GM10847 (cell line): ENCODE data around the gene DNAH9.

Experiments
- POLR2A ChIP-seq: IDR thresholded peaks from 2 replicates; pipeline ENCODE4 v1.6.1; 2011; ENCODE audit not compliant: insufficient read length; ENCODE audit errors: extremely low read depth

The DNAH9 gene

DNA sequence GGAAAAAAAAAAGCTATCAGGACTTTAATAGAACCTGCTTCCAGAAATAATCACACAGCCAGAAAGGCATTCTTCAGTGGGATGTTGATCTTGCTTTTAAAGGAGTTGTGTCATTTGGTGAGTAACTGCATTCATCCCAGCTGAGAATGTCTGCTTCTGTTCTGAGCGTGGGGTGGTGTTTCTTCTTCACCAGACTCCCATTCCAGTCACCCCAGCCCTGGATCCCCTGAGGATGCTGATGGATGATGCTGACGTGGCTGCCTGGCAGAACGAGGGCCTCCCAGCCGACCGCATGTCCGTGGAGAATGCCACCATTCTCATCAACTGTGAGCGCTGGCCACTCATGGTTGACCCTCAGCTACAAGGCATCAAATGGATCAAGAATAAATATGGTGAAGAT lies 276.5 kb downstream of the DNAH9 start:
- TF ChIP-seq POLR2A: no peak

DNA sequence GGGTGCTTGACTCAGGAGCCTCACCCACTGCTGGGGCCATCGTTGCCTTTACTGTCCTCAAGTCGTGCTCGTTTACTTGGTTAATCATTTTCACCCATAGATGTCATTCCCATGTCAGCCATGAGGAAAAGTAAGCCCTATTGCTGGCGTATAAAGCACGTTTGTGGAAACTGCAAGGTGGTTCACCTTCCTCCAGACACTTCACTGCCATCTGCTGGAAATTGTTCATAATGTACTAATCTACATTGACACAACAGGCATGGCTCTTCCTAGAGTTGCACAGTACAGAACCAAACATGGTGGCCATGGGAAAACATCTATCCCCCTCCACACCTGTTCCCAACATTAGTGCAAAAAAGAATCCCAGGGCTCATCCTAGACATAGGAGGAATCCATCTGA lies 282.4 kb downstream of the DNAH9 start:
- TF ChIP-seq POLR2A: no peak

DNA sequence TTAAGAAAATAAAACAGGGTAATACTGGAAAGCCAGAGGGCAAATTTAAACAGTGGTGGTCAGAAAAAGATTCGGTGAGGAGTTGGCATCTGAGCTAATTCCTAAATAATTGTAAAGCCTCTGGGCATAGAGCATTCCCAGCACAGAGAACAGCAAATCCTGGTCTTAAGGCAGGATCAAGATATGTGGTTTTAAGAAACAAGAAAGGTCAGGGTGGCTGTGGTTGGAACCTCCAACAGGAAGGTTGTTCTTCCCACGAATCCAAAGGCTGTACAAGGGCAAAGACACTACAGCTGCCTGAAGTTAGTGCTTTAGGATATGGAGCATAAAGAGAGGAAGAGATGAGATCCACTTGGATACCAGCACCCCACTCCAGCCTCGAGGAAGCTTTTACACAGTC lies 284.4 kb downstream of the DNAH9 start:
- TF ChIP-seq POLR2A: no peak

DNA sequence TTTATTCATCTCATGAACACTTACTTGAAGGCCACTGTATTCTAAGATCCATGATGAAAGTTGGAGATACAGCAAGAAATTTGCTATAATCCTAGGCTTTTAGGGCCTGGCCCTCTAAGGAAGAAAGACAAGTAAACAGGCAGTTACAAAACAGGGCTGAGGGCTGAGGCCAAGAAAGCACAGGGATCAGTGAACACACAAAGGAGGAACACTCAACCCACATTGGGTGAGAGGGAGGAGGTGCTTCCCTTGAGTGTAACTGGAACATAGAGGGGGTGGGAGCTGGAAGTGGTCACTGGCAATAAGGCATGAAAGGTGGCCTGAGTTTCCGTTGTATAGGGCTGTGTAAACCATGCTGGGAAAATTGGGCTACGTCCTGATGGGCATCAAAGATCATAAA lies 286.8 kb downstream of the DNAH9 start:
- no peak for TF ChIP-seq POLR2A

DNA sequence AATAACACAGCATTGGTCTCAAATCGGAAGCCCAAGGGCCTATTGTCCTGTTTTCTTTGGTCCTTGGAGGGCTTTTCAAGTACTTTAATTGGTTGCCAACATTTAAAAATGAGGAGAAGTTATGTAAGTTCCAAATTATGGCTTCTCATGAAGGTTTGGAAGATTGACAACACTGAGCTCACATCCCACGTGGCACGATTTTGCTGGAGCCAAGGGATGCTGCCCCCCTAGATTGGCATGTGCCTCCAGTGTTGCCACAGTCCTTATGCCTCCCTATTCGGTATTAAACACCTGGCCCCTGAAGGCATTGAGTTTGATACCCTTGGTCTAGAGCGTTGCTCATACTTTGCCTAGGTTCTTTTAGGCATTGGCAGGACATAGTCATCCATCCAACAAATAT lies 291.0 kb downstream of the DNAH9 start:
- no peak for TF ChIP-seq POLR2A

DNA sequence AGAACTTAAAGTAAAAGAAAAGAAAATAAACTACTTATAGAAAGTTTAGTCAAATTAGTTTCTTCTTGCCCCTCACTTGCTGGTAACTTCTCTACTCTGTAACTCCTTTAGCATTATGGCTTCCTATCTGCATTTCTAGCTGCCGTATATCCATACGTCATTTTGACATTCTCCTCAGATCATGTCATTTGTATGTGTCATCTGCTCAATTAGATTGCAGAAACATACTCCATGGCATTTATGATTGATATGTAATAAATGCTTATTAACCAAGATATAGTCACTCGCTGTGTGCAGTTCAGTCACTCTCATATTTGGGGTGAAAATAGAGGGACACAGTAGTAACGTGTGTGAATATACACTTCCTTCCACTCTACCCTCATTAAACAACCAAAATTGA lies 295.6 kb downstream of the DNAH9 start:
- TF ChIP-seq POLR2A: no peak

DNA sequence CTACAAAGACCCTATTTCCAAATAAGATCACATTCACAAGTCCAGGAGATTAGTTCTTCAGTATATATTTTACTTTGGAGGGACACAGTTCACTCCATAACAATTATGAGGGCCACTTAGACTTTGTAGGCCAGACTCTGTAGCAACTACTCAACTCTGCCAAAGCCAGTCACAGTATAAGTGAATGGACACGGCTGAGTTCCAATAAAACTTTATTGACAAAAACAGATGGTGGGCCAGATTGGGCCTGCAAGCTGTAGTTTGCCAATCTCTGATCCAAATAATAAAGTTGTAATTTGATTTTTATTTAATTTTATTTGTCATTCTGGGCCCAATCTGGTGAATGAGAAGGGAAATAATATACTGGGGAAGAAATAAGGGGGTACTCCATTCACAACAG lies 297.9 kb downstream of the DNAH9 start:
- TF ChIP-seq POLR2A: no peak

DNA sequence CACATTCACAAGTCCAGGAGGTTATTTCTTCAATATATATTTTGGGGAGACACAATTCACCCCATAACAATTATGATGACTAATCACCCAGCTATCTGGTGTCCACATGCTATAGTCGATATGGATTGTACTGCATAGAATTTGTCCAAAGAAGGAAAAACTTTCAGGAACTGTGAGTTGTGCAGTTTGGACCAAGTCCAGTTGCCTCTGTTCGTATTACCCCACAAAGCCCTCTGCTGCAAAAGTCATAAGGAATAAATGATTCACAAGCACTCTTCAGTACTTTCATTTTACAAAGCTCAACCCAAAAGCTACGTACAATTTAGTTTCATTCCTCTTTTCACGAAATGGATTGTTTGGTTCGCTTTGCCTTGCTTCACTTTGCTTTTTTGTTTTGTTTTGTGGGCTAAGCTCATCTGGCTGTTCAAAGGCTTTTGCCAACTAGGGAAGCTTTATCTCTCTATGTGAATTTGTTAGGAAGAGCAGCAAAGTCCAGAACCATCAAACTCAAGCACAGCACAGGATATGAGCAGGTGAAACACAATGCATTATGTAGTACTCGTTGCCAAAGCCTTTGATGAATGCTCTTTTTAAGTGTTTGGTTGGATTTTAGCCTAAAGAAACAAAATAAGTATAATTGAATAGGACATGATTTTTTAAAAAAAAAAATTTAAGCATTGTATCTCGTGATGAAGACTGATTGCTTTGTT lies 300.4 kb downstream of the DNAH9 start:
- TF ChIP-seq POLR2A: no peak

DNA sequence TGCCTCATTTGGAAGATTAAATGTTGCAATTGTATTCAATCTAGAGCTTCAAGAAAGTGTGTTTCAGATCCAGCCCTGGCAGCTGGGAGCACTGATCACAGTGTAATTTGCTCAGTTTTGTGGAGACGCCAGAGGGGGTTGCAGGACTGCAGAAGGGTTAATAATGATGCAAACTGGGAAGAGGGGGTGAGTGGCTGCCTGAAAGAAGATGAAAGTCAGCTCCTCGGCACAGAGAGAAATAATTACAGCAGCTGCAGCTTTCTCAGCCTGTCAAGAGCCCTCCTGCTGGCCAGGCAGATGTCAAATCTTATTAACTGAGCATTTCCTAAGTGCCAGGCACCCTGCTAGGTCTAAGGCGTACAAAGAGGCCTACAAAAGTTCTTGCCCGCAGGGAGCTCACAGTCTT lies 301.3 kb downstream of the DNAH9 start:
- no peak for TF ChIP-seq POLR2A

DNA sequence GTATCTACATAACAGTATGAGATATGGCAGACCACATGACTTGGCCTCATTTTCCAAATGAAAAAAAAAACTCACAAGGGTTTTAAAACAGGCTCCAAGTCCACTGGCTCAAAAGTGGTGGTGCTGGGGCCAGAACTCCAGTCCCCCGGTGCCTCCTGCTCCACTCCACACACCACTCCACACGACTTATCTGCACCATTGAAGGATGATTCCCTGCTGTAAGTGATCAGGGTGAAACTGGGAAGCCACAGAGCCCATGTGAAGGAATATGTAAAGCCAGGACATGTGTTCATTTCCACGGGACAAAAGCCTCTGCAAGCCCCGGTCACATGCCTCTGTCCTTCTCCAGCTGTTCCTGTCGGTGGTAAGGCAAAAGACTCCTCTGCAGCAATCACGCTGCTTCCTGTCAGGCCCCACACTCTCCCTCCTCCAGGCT lies 301.8 kb downstream of the DNAH9 start:
- no peak for TF ChIP-seq POLR2A

DNA sequence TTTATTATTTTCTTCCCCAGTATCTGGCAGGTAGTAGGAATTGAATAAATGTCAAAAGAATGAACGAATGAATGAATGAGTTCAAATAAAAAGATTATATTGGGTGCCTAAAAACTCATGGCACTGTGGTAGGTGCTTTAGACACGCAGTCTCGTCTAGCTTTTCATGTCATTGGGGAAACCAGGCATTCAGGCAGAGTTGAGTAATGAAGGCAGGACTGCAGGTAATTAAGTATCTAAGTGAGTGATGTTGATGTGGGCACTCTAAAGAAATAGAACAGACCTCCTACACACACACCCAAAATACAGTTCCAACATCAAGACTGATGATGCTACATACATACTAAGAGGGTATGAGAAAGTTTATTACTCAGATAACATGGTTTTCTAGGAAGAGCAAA lies 302.4 kb downstream of the DNAH9 start:
- TF ChIP-seq POLR2A: no peak

DNA sequence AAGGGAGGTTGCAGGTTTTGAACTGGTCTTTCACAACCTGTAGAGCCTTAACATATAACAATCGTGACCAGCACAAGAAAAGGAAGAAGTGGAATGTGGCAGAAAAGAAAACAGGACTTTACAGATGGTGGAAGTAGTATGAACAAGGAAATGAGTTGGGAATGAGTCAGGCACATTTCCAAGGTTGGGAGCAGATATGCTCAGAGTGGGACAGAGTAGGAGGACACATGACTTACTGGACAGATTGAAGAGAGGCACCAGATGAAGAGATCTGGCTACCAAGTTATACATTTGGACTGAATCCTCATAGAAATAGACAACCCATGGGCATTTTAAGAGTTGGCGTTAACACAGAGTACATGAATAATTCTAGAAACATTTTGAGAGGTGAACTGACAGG lies 303.7 kb downstream of the DNAH9 start:
- TF ChIP-seq POLR2A: no peak

DNA sequence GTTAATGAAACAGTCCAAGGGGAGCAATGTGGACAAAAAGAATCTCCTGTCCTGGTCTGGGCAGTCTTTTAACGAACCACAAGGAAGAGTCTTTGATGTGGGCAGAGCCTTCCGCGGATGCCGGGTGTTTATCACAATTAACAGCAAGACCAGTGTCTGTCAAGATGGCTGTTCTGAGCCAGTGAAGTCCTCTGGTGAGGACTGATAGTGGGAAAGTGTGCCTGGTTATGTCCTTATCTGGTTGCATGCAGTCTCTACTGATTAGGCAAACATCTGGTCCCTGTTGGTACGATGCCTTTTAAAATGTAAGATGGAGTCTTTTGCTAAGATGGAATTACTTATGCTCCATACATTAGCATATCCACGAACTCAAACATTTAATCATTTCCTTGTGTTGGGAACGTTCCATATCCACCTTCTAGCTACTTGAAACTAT lies 310.5 kb downstream of the DNAH9 start:
- no peak for TF ChIP-seq POLR2A

DNA sequence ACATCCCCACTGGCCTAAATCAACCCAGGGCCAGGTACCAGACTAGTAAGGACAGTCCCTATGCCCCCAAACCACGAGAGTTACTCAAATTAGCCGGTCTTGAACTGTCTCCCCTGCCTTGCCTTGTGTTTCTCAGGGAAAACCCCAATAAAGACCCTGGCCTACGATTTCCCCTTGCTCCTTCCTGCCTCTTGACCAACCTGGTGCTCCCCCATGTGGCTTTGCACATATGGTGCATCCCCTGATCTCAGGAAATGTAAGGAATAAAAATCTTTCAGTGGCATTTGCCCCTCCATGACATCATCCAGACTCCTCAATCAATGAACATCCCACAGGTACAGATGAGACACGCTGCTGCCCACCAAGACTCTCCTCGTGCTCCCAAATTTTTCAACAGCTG lies 311.1 kb downstream of the DNAH9 start:
- TF ChIP-seq POLR2A: no peak

DNA sequence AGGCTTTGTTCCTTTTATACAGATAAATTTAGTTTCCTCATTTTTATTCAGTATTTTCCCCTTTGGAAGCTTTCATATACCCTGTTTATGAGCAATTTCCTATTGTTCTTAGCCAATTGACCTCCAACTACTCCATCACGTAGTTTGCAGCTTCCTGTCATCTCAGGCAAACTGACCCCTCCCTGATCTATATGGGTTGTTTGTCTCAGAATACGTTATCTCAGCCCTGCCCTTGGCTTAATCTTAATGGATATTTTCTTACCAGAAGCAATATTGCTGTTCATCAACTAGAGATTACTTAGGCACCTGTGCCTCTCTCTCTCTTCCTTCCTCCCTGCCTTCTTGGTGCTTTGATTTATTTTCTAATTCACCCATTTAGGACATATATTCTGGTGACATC lies 317.8 kb downstream of the DNAH9 start:
- no peak for TF ChIP-seq POLR2A

DNA sequence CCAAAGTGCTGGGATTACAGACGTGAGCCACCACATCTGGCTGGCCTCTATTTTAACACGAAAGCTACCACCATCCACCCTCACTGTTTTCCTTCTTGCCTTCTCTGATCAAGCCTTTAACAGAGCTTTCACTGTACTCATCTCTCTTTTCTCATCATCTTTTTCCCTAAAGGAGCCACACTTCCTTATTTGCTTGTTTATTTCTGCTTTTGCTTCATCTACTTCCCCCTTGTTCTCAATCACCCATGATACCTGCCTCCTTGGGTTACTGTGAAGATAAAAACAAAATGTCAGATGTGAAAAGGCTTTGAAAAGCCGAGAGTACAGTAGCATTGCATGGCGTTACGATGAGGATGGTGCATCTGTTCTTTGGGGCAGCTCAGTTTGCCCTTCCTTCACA lies 319.1 kb downstream of the DNAH9 start:
- no peak for TF ChIP-seq POLR2A

DNA sequence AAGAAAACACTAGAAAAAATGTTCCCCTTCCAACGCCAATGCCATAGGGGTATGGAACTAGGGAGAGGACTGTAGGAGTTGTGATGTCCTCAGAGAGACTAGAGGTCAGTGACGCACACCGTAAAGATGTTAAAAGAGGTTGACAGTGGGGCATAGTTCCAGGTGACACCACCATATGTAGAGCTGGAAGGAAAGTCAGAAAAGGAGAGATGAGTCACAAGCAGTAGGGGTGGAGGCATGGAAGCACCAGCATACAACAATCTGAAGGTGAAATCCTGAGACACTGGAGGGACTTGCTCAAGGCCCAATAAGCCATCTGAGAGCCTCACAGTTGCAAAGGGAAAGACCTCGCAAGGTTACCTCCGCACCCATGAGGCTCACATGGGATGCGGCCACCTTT lies 323.0 kb downstream of the DNAH9 start:
- no peak for TF ChIP-seq POLR2A
